IMR-90 (cell line): ENCODE results near the gene RBM34. TPM values are rescaled to one million over a fixed set of nuclear protein-coding genes. Genes with fewer than 3 reads are reported as not detected.

ENCODE experiments used
- ATAC-seq: fragments of 200-7000 bp; cut with Tn5 transposase; 2 replicates; pipeline ENCODE4 v1.9.1; 2020; ENCODE audit warnings: low read depth, mild to moderate bottlenecking, moderate library complexity
- BruUV-seq: library from RNA; stranded (reverse); fragments of 400-500 nt; replicated peaks from 2 replicates; lab custom pipeline; 2021; lab: Mats Ljungman, UMichigan
- CTCF ChIA-PET: fragments of 300-600 bp; formaldehyde crosslinking; extraction: SDS; loops from one replicate; lab custom pipeline; 2021; ENCODE audit warnings: antibody characterized with exemption; lab: Yijun Ruan, JAX
- POLR2A ChIA-PET: fragments of 300-600 bp; sonication (Branson Sonifier 250); formaldehyde crosslinking; loops from one replicate; lab custom pipeline; 2022; ENCODE audit warnings: antibody characterized with exemption; ENCODE audit not compliant: unreplicated experiment; lab: Charles Lee
- DNase-seq: peaks from one replicate; pipeline ENCODE4 v3.0.0; 2013
- H2AFZ ChIP-seq: replicated peaks from 2 replicates; pipeline ENCODE3; 2013; ENCODE audit warnings: low read length, mild to moderate bottlenecking; ENCODE audit not compliant: poor library complexity
- H2AK5ac ChIP-seq: 2 replicates; pipeline ENCODE4 v1.6.1; 2013; ENCODE audit warnings: low read depth, low read length, inconsistent platforms
- H2AK9ac ChIP-seq: replicated peaks from 2 replicates; pipeline ENCODE3; 2013; ENCODE audit warnings: mild to moderate bottlenecking, low read depth, low read length, moderate library complexity; ENCODE audit not compliant: poor library complexity
- H2BK120ac ChIP-seq: 2 replicates; pipeline ENCODE4 v1.6.1; 2013; ENCODE audit warnings: low read depth, low read length, inconsistent platforms
- H2BK15ac ChIP-seq: 3 replicates; pipeline ENCODE4 v1.6.1; 2013; ENCODE audit warnings: low read depth, low read length, inconsistent platforms
- H2BK20ac ChIP-seq: 2 replicates; pipeline ENCODE4 v1.6.1; 2013; ENCODE audit warnings: low read depth, mild to moderate bottlenecking, inconsistent platforms, low read length, moderate library complexity
- H2BK5ac ChIP-seq: 2 replicates; pipeline ENCODE4 v1.6.1; 2013; ENCODE audit warnings: mild to moderate bottlenecking, low read depth, low read length, inconsistent platforms; ENCODE audit not compliant: poor library complexity, severe bottlenecking
- H3K14ac ChIP-seq: replicated peaks from 2 replicates; pipeline ENCODE4 v1.6.1; 2013; ENCODE audit warnings: low read depth, low read length, inconsistent platforms
- H3K18ac ChIP-seq: 2 replicates; pipeline ENCODE4 v1.6.1; 2013; ENCODE audit warnings: low read depth, low read length, control low read depth
- H3K23ac ChIP-seq: 2 replicates; pipeline ENCODE4 v1.6.1; 2013; ENCODE audit warnings: low read depth, low read length, inconsistent platforms
- H3K27ac ChIP-seq: 2 replicates; pipeline ENCODE4 v1.5.1; 2013; ENCODE audit warnings: mild to moderate bottlenecking, control low read depth, low read length; ENCODE audit not compliant: insufficient read depth
- H3K27me3 ChIP-seq: 2 replicates; pipeline ENCODE4 v1.6.1; 2013; ENCODE audit warnings: low read length; ENCODE audit not compliant: control insufficient read depth, insufficient read depth
- H3K36me3 ChIP-seq: 2 replicates; pipeline ENCODE4 v1.6.1; 2013; ENCODE audit warnings: low read length, mixed read lengths; ENCODE audit not compliant: control insufficient read depth, insufficient read depth
- H3K4ac ChIP-seq: 2 replicates; pipeline ENCODE4 v1.6.1; 2013; ENCODE audit warnings: low read depth, low read length, inconsistent platforms
- H3K4me1 ChIP-seq: 2 replicates; pipeline ENCODE4 v1.6.1; 2013; ENCODE audit warnings: low read length, mixed read lengths; ENCODE audit not compliant: control insufficient read depth, insufficient read depth
- H3K4me2 ChIP-seq: 2 replicates; pipeline ENCODE4 v1.6.1; 2013; ENCODE audit warnings: low read depth, mild to moderate bottlenecking, control low read depth, low read length, moderate library complexity
- H3K4me3 ChIP-seq: 2 replicates; pipeline ENCODE4 v1.5.1; 2013; ENCODE audit warnings: low read depth, mild to moderate bottlenecking, control low read depth, low read length, moderate library complexity; ENCODE audit not compliant: insufficient read depth
- H3K56ac ChIP-seq: 2 replicates; pipeline ENCODE4 v1.6.1; 2013; ENCODE audit warnings: low read length, inconsistent platforms; ENCODE audit not compliant: insufficient read depth; ENCODE audit errors: extremely low read depth
- H3K79me1 ChIP-seq, 2 experiments: 2 replicates each; pipeline ENCODE4 v1.6.1; 2013; ENCODE audit warnings: low read length in 2 of 2, inconsistent platforms in 1 of 2, low read depth in 1 of 2
- H3K9ac ChIP-seq: 2 replicates; pipeline ENCODE4 v1.6.1; 2013; ENCODE audit warnings: low read depth, low read length, control low read depth
- H3K9me1 ChIP-seq: 2 replicates; pipeline ENCODE4 v1.6.1; 2013; ENCODE audit warnings: low read length, inconsistent platforms; ENCODE audit not compliant: insufficient read depth
- H3K9me3 ChIP-seq: 2 replicates; pipeline ENCODE4 v1.6.1; 2013; ENCODE audit warnings: low read length; ENCODE audit not compliant: control insufficient read depth, insufficient read depth
- H4K20me1 ChIP-seq: 2 replicates; pipeline ENCODE4 v1.6.1; 2013; ENCODE audit warnings: low read length, inconsistent platforms; ENCODE audit not compliant: insufficient read depth
- H4K5ac ChIP-seq: 2 replicates; pipeline ENCODE4 v1.6.1; 2013; ENCODE audit warnings: mild to moderate bottlenecking, low read depth, low read length, control low read depth
- H4K8ac ChIP-seq, 2 experiments: 2 replicates each; pipeline ENCODE4 v1.6.1; 2013; ENCODE audit warnings: low read depth in 2 of 2, low read length in 2 of 2, control low read depth in 1 of 2, inconsistent platforms in 1 of 2
- H4K91ac ChIP-seq: 2 replicates; pipeline ENCODE4 v1.6.1; 2013; ENCODE audit warnings: low read depth, low read length, inconsistent platforms; ENCODE audit not compliant: insufficient read depth
- BHLHE40 ChIP-seq: fragments of 150-350 bp; IDR thresholded peaks from 2 replicates; pipeline ENCODE4 v1.6.1; 2016; ENCODE audit warnings: mild to moderate bottlenecking, low read depth, low read length
- CEBPB ChIP-seq: IDR thresholded peaks from 2 replicates; pipeline ENCODE4 v1.6.1; 2012; ENCODE audit warnings: low read depth, low read length, improper control_type of control experiment
- CTCF ChIP-seq: conservative IDR thresholded peaks from 2 replicates; pipeline ENCODE4 v1.5.1; 2012; ENCODE audit warnings: mild to moderate bottlenecking, low read depth, low read length, improper control_type of control experiment
- FOS ChIP-seq: fragments of 150-350 bp; IDR thresholded peaks from 2 replicates; pipeline ENCODE4 v1.6.1; 2016; ENCODE audit warnings: low read depth, low read length
- MAFK ChIP-seq: IDR thresholded peaks from 2 replicates; pipeline ENCODE4 v1.6.1; 2012; ENCODE audit warnings: low read depth, low read length, improper control_type of control experiment
- MAZ ChIP-seq: IDR thresholded peaks from 2 replicates; pipeline ENCODE4 v1.6.1; 2012; ENCODE audit warnings: low read depth, mild to moderate bottlenecking, low read length, improper control_type of control experiment, moderate library complexity, borderline replicate concordance
- NFE2L2 ChIP-seq: fragments of 150-350 bp; IDR thresholded peaks from 2 replicates; pipeline ENCODE4 v1.6.1; 2016; ENCODE audit warnings: low read depth, mild to moderate bottlenecking, low read length
- POLR2A ChIP-seq: IDR thresholded peaks from 2 replicates; pipeline ENCODE4 v1.6.1; 2012; ENCODE audit warnings: mild to moderate bottlenecking, low read depth, low read length
- RCOR1 ChIP-seq: IDR thresholded peaks from 2 replicates; pipeline ENCODE4 v1.6.1; 2012; ENCODE audit warnings: mild to moderate bottlenecking, low read length, improper control_type of control experiment; ENCODE audit not compliant: insufficient replicate concordance
- RFX5 ChIP-seq: IDR thresholded peaks from 2 replicates; pipeline ENCODE4 v1.8.0; 2012; ENCODE audit warnings: low read depth, mild to moderate bottlenecking, low read length, moderate library complexity
- SMC3 ChIP-seq: fragments of 150-350 bp; IDR thresholded peaks from 2 replicates; pipeline ENCODE4 v1.6.1; 2016; ENCODE audit warnings: low read depth, mild to moderate bottlenecking, antibody characterized with exemption, low read length, moderate library complexity
- USF2 ChIP-seq: fragments of 150-350 bp; IDR thresholded peaks from 2 replicates; pipeline ENCODE4 v1.6.1; 2017; ENCODE audit warnings: mild to moderate bottlenecking, antibody characterized with exemption, low read length, low read depth
- WGBS, 2 experiments: methylation state at CpG; one replicate each; pipeline versions ENCODE4 v1.1.5 to v1.1.7; 2013; ENCODE audit warnings: missing lambda C conversion rate in 2 of 2; ENCODE audit not compliant: insufficient read length in 1 of 2; ENCODE audit errors: extremely low coverage in 2 of 2; 5-methylcytosine and 5-hydroxymethylcytosine counted together
- dilution Hi-C: fragments of 300-500 bp; cut with HindIII; formaldehyde crosslinking; loops from one replicate; pipeline ENCODE4 v1.14.3; 2018; ENCODE audit warnings: low sequenced_read_pairs; ENCODE audit not compliant: unreplicated experiment
- in situ Hi-C: fragments of 300-500 bp; cut with MboI; formaldehyde crosslinking; loops from 3 replicates; pipeline ENCODE4 v1.14.3; 2019; ENCODE audit warnings: low sequenced_read_pairs, inconsistent platforms, mixed read lengths
- intact Hi-C: fragments of 100-400 bp; cut with micrococcal nuclease; formaldehyde crosslinking; loops from 2 replicates; pipeline ENCODE4 v1.10.0; 2022
- polyA plus RNA-seq, 3 experiments: library from polyadenylated mRNA; depleted of rRNA; stranded (reverse); fragments of >200 nt; gene quantifications; 2 replicates each; pipeline ENCODE4 v1.2.3, GENCODE V29; 2012; ENCODE audit warnings: low replicate concordance in 1 of 3
- total RNA-seq: library from RNA; depleted of rRNA; stranded (reverse); fragments of >200 nt; gene quantifications from 2 replicates; pipeline ENCODE4 v1.2.3, GENCODE V29; 2012

RBM34 gene
- total and polyA plus RNA-seq, 2 of the 4 experiments (the other 2 are of a cell fraction), result 28.7 to 34.0 TPM

- Histone ChIP-seq H2BK5ac (no peak overlapping the region), H3K9ac (no peak overlapping the region), H3K56ac (no peak overlapping the region), H3K14ac (no peak overlapping the region), H3K4me3 (no peak overlapping the region), H4K8ac (no peak overlapping the region), H2AK9ac (no peak overlapping the region), H3K23ac (no peak overlapping the region), H3K79me1 (peaks cover under 1 to 21% of the 10 kb centered on the region in 2 experiments; a peak in 2 of 4 replicates), H3K27me3 (no peaks in the 10 kb centered on the region), H3K4me2 (no peak overlapping the region), H3K36me3 (peaks cover 9% of the 10 kb centered on the region), H4K20me1 (no peaks in the 10 kb centered on the region), H2AK5ac (no peak overlapping the region), H3K4me1 (peaks cover 4% of the 10 kb centered on the region), H3K4ac (no peak overlapping the region), H2AFZ (no peak overlapping the region), H2BK20ac (no peak overlapping the region), H4K5ac (no peak overlapping the region), H2BK15ac (no peak overlapping the region), H2BK120ac (no peak overlapping the region), H3K27ac (no peak overlapping the region), H3K18ac (no peak overlapping the region), H4K91ac (no peak overlapping the region), H3K9me1 (peaks cover 10% of the 10 kb centered on the region), H3K9me3 (no peaks in the 10 kb centered on the region)
- ChIA-PET CTCF (interaction anchor here (0.6 to 1.1 kb wide), 2 partner anchors 10 to 17 kb away, joined by 3 to 4 read pairs; no protein-coding TSS in a partner anchor), POLR2A (no interaction called here)
- TF ChIP-seq RCOR1 (no peak), SMC3 (no peak), MAZ (no peak), USF2 (no peak), POLR2A (no peak), CEBPB (no peak), FOS (no peak), RFX5 (no peak), MAFK (no peak), NFE2L2 (no peak), BHLHE40 (no peak), CTCF (no peak)
- WGBS, 2 experiments, result no CpG with 5 or more reads among the region's 4 CpGs
- ATAC-seq (no peak), DNase-seq (no peak)
- BruUV-seq, result no TSS peak
- dilution Hi-C loops, result no loop called here
- intact Hi-C loops, result no loop called here
- in situ Hi-C loops, result loop anchor here (10.0 to 25.0 kb wide), 2 partner anchors 312 to 966 kb away; no protein-coding TSS in a partner anchor
Observed at GRCh38 chr1:235102993-235103411, 58.0 kb downstream of the RBM34 start.
